Measurements from ENCODE around the gene DLG2.

The DLG2 gene

GRCh38 chr11:84319863-84320262 lies 1307.3 kb downstream of the DLG2 start:
- Histone ChIP-seq H3K9me3 (ENCODE audit: control insufficient read depth, low read length) (no peaks in the 10 kb centered on the region), H2BK12ac (ENCODE audit: low read length in 2 of 2) (no peak overlapping the region), H3K79me1 (replicated peaks; ENCODE audit: low read length, poor library complexity, severe bottlenecking) (no peaks in the 10 kb centered on the region), H3K27ac (ENCODE audit: low read length, poor library complexity, severe bottlenecking) (no peak overlapping the region), H2AK5ac (ENCODE audit: low read length, severe bottlenecking) (no peak overlapping the region), H3K18ac (ENCODE audit: low read depth in 1 of 2, low read length in 2 of 2) (no peak overlapping the region), H3K27me3 (ENCODE audit: control insufficient read depth in 1 of 2, insufficient read depth in 1 of 2, low read length in 2 of 2) (no peaks in the 10 kb centered on the region), H3K4me3 (ENCODE audit: insufficient read depth in 1 of 2, low read depth in 1 of 2, low read length in 2 of 2) (no peak overlapping the region), H3K4me2 (ENCODE audit: low read length, poor library complexity, severe bottlenecking) (no peak overlapping the region), H2BK15ac (ENCODE audit: low read depth, poor library complexity, severe bottlenecking) (no peak overlapping the region), H3K14ac (ENCODE audit: low read length in 2 of 2) (no peak overlapping the region), H3K4me1 (ENCODE audit: control insufficient read depth, insufficient read depth, low read depth, low read length) (no peaks in the 10 kb centered on the region), H2AFZ (ENCODE audit: low read depth, low read length) (no peak overlapping the region), H3K4ac (ENCODE audit: low read depth in 1 of 2, low read length in 2 of 2) (no peak overlapping the region), H4K8ac (ENCODE audit: low read length) (no peak overlapping the region), H3K36me3 (ENCODE audit: control insufficient read depth in 1 of 2, insufficient read depth in 2 of 2, low read depth in 1 of 2, low read length in 2 of 2) (no peaks in the 10 kb centered on the region), H3K9ac (ENCODE audit: low read length) (no peak overlapping the region), H2BK120ac (ENCODE audit: low read depth, low read length) (no peak overlapping the region), H4K91ac (ENCODE audit: low read length) (no peak overlapping the region), H3K23ac (ENCODE audit: low read length in 2 of 2) (no peak overlapping the region), H2BK5ac (ENCODE audit: low read depth, low read length, poor library complexity, severe bottlenecking) (no peak overlapping the region)
- DNase-seq, result no peak
- 100% methylated on average over 1 of the region's 2 CpGs for WGBS

DNA sequence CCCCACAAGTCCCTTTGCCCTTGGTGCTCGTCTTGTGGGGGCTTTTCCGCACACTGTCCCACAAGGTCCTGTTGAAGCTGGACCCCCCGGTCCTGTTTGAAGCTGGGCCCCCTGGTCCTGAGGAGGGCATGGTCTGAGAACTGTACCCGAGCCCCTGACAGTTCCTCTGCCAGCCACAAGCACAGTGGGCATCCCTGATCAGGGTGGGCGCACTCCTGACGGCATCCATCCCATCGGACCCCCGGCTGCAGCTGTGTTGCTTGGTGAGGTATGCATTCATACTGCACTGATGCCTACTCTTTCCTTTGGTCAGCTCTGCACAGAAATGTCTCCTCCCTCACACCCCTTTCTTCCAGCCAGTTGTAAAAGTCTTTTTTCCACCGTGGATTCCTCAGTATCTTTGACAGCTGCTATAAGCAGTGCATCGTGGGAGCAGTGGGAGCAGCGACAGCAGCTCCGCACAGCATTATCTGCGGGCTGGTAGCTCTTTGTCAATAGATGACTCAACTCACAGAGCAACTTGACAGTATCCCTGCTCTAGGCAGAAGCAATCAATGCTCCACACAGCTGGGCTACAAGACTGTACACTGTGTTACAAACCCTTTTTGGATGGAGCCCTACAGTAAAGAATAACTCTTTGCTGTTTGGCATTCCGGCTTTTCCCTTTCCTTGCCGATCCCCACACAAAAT lies 1310.1 kb downstream of the DLG2 start:
- Histone ChIP-seq H3K4me3 (ENCODE audit: insufficient read depth in 1 of 2, low read depth in 1 of 2, low read length in 2 of 2) (peak overlapping the region in 1 of 2 experiments; percentile 64), H4K8ac (ENCODE audit: low read length) (peak overlapping the region; percentile 16), H3K4me1 (ENCODE audit: control insufficient read depth, insufficient read depth, low read depth, low read length) (no peaks in the 10 kb centered on the region), H3K79me1 (replicated peaks; ENCODE audit: low read length, poor library complexity, severe bottlenecking) (no peaks in the 10 kb centered on the region), H3K4me2 (ENCODE audit: low read length, poor library complexity, severe bottlenecking) (no peak overlapping the region), H3K36me3 (ENCODE audit: control insufficient read depth in 1 of 2, insufficient read depth in 2 of 2, low read depth in 1 of 2, low read length in 2 of 2) (no peaks in the 10 kb centered on the region), H3K27ac (ENCODE audit: low read length, poor library complexity, severe bottlenecking) (no peak overlapping the region), H2AK5ac (ENCODE audit: low read length, severe bottlenecking) (no peak overlapping the region), H3K9ac (ENCODE audit: low read length) (no peak overlapping the region), H2BK12ac (ENCODE audit: low read length in 2 of 2) (no peak overlapping the region), H2BK5ac (ENCODE audit: low read depth, low read length, poor library complexity, severe bottlenecking) (no peak overlapping the region), H2AFZ (ENCODE audit: low read depth, low read length) (no peak overlapping the region), H3K27me3 (ENCODE audit: control insufficient read depth in 1 of 2, insufficient read depth in 1 of 2, low read length in 2 of 2) (no peaks in the 10 kb centered on the region), H4K91ac (ENCODE audit: low read length) (no peak overlapping the region), H3K23ac (ENCODE audit: low read length in 2 of 2) (no peak overlapping the region), H2BK15ac (ENCODE audit: low read depth, poor library complexity, severe bottlenecking) (no peak overlapping the region), H3K4ac (ENCODE audit: low read depth in 1 of 2, low read length in 2 of 2) (no peak overlapping the region), H3K9me3 (ENCODE audit: control insufficient read depth, low read length) (no peaks in the 10 kb centered on the region), H2BK120ac (ENCODE audit: low read depth, low read length) (no peak overlapping the region), H3K18ac (ENCODE audit: low read depth in 1 of 2, low read length in 2 of 2) (no peak overlapping the region), H3K14ac (ENCODE audit: low read length in 2 of 2) (no peak overlapping the region)
- 64% methylated on average over 13 of the region's 15 CpGs for WGBS
- peak; percentile 38 for DNase-seq

DNA sequence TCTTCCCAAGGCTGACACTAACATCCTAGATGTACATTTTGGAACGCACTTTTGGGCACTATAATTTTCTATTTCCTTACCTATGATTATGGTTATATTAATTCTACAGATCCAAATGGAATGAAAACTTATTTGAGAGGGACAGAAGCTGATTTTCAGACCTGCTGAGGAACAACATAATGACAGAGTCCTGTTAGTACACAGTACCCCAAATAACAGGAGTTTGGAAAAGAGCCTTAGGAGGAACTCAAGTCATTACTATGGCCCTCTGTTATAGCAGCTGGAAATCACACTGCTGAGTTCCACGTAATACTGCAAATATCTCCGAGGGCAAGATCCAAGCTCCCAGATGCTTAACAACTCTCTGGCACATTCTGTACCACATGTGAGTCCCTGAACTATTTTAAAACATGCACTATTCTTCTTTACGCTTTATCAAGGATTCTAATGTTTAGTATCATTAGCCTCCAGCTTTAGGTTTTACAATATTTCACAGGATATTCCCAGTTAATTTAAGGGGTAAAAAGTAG lies 1313.2 kb downstream of the DLG2 start:
- Histone ChIP-seq H3K27ac (ENCODE audit: low read length, poor library complexity, severe bottlenecking) (no peak overlapping the region), H3K27me3 (ENCODE audit: control insufficient read depth in 1 of 2, insufficient read depth in 1 of 2, low read length in 2 of 2) (no peaks in the 10 kb centered on the region)
- 75% methylated on average over 2 of the region's 4 CpGs for WGBS

GRCh38 chr11:84310268-84310667 lies 1316.9 kb downstream of the DLG2 start:
- Histone ChIP-seq H2BK120ac (ENCODE audit: low read depth, low read length) (no peak overlapping the region), H3K4me1 (ENCODE audit: control insufficient read depth, insufficient read depth, low read depth, low read length) (no peaks in the 10 kb centered on the region), H3K79me1 (replicated peaks; ENCODE audit: low read length, poor library complexity, severe bottlenecking) (no peaks in the 10 kb centered on the region), H3K4me3 (ENCODE audit: insufficient read depth in 1 of 2, low read depth in 1 of 2, low read length in 2 of 2) (no peak overlapping the region), H2BK12ac (ENCODE audit: low read length in 2 of 2) (no peak overlapping the region), H2AFZ (ENCODE audit: low read depth, low read length) (no peak overlapping the region), H3K9me3 (ENCODE audit: control insufficient read depth, low read length) (no peaks in the 10 kb centered on the region), H3K18ac (ENCODE audit: low read depth in 1 of 2, low read length in 2 of 2) (no peak overlapping the region), H2AK5ac (ENCODE audit: low read length, severe bottlenecking) (no peak overlapping the region), H4K91ac (ENCODE audit: low read length) (no peak overlapping the region), H3K27ac (ENCODE audit: low read length, poor library complexity, severe bottlenecking) (no peak overlapping the region), H2BK15ac (ENCODE audit: low read depth, poor library complexity, severe bottlenecking) (no peak overlapping the region), H4K8ac (ENCODE audit: low read length) (no peak overlapping the region), H3K4ac (ENCODE audit: low read depth in 1 of 2, low read length in 2 of 2) (no peak overlapping the region), H3K27me3 (ENCODE audit: control insufficient read depth in 1 of 2, insufficient read depth in 1 of 2, low read length in 2 of 2) (no peaks in the 10 kb centered on the region), H3K36me3 (ENCODE audit: control insufficient read depth in 1 of 2, insufficient read depth in 2 of 2, low read depth in 1 of 2, low read length in 2 of 2) (no peaks in the 10 kb centered on the region), H3K23ac (ENCODE audit: low read length in 2 of 2) (no peak overlapping the region), H3K4me2 (ENCODE audit: low read length, poor library complexity, severe bottlenecking) (no peak overlapping the region), H2BK5ac (ENCODE audit: low read depth, low read length, poor library complexity, severe bottlenecking) (no peak overlapping the region), H3K9ac (ENCODE audit: low read length) (no peak overlapping the region), H3K14ac (ENCODE audit: low read length in 2 of 2) (no peak overlapping the region)
- DNase-seq, result no peak
- 67% methylated on average over 1 of the region's 1 CpG for WGBS

More for the DNA sequence above, 1313.2 kb downstream of the DLG2 start:
- Histone ChIP-seq H2BK15ac (ENCODE audit: low read depth, poor library complexity, severe bottlenecking) (no peak overlapping the region), H3K36me3 (ENCODE audit: control insufficient read depth in 1 of 2, insufficient read depth in 2 of 2, low read depth in 1 of 2, low read length in 2 of 2) (no peaks in the 10 kb centered on the region), H3K4me3 (ENCODE audit: insufficient read depth in 1 of 2, low read depth in 1 of 2, low read length in 2 of 2) (no peak overlapping the region), H2AK5ac (ENCODE audit: low read length, severe bottlenecking) (no peak overlapping the region), H3K9me3 (ENCODE audit: control insufficient read depth, low read length) (no peaks in the 10 kb centered on the region), H3K4me1 (ENCODE audit: control insufficient read depth, insufficient read depth, low read depth, low read length) (no peaks in the 10 kb centered on the region), H3K18ac (ENCODE audit: low read depth in 1 of 2, low read length in 2 of 2) (no peak overlapping the region), H2BK120ac (ENCODE audit: low read depth, low read length) (no peak overlapping the region), H4K91ac (ENCODE audit: low read length) (no peak overlapping the region), H2BK12ac (ENCODE audit: low read length in 2 of 2) (no peak overlapping the region), H3K23ac (ENCODE audit: low read length in 2 of 2) (no peak overlapping the region), H3K14ac (ENCODE audit: low read length in 2 of 2) (no peak overlapping the region), H3K9ac (ENCODE audit: low read length) (no peak overlapping the region), H3K4ac (ENCODE audit: low read depth in 1 of 2, low read length in 2 of 2) (no peak overlapping the region), H2AFZ (ENCODE audit: low read depth, low read length) (no peak overlapping the region), H4K8ac (ENCODE audit: low read length) (no peak overlapping the region), H3K79me1 (replicated peaks; ENCODE audit: low read length, poor library complexity, severe bottlenecking) (no peaks in the 10 kb centered on the region), H3K4me2 (ENCODE audit: low read length, poor library complexity, severe bottlenecking) (no peak overlapping the region), H2BK5ac (ENCODE audit: low read depth, low read length, poor library complexity, severe bottlenecking) (no peak overlapping the region)
- DNase-seq, result no peak

Data from mesenchymal stem cell (in vitro differentiated cells and primary cell).